H9 (cell line): ENCODE measurements around the gene GMPR. TPM values are rescaled to one million over a fixed set of nuclear protein-coding genes. Genes with fewer than 3 reads are reported as not detected.
A peak's percentile ranks its signal among the peaks of the same experiment; 100 is the strongest.

Source experiments
- DNase-seq: peaks from one replicate; pipeline ENCODE4 v3.0.0-alpha.2; 2017
- H2AFZ ChIP-seq: one replicate; pipeline ENCODE4 v1.6.1; 2013; ENCODE audit warnings: mild to moderate bottlenecking, low read length, control low read depth, moderate library complexity
- H2AK5ac ChIP-seq: 2 replicates; pipeline ENCODE4 v1.6.1; 2013; ENCODE audit warnings: low read length, control low read depth, mixed read lengths; ENCODE audit not compliant: insufficient read length
- H2BK120ac ChIP-seq: one replicate; pipeline ENCODE4 v1.6.1; 2013; ENCODE audit warnings: low read depth, mild to moderate bottlenecking, low read length, control low read depth, inconsistent platforms; ENCODE audit not compliant: poor library complexity, severe bottlenecking
- H2BK12ac ChIP-seq: 2 replicates; pipeline ENCODE4 v1.6.1; 2013; ENCODE audit warnings: low read length, control low read depth, mixed read lengths, low read depth; ENCODE audit not compliant: insufficient read length
- H2BK15ac ChIP-seq: 2 replicates; pipeline ENCODE4 v1.6.1; 2013; ENCODE audit warnings: low read depth, low read length, control low read depth
- H2BK20ac ChIP-seq: one replicate; pipeline ENCODE4 v1.6.1; 2013; ENCODE audit warnings: low read depth, mild to moderate bottlenecking, low read length, control low read depth, inconsistent platforms; ENCODE audit not compliant: poor library complexity, severe bottlenecking
- H2BK5ac ChIP-seq: 2 replicates; pipeline ENCODE4 v1.6.1; 2013; ENCODE audit warnings: low read length, control low read depth, mixed read lengths; ENCODE audit not compliant: insufficient read length
- H3K14ac ChIP-seq: 2 replicates; pipeline ENCODE4 v1.6.1; 2013; ENCODE audit warnings: low read length, control low read depth; ENCODE audit not compliant: insufficient read depth
- H3K18ac ChIP-seq: 2 replicates; pipeline ENCODE4 v1.6.1; 2013; ENCODE audit warnings: low read depth, mild to moderate bottlenecking, mixed read lengths, low read length, control low read depth; ENCODE audit not compliant: insufficient read length
- H3K23ac ChIP-seq: 2 replicates; pipeline ENCODE4 v1.6.1; 2013; ENCODE audit warnings: low read length, control low read depth, mixed read lengths, low read depth; ENCODE audit not compliant: insufficient read length
- H3K23me2 ChIP-seq: 2 replicates; pipeline ENCODE4 v1.6.1; 2013; ENCODE audit warnings: low read depth, mild to moderate bottlenecking, mixed read lengths, low read length, control low read depth; ENCODE audit not compliant: insufficient read length, poor library complexity, severe bottlenecking
- H3K27ac ChIP-seq: 2 replicates; pipeline ENCODE4 v1.5.1; 2013; ENCODE audit warnings: low read length, control low read depth, mixed read lengths, low read depth; ENCODE audit not compliant: insufficient read length
- H3K27me3 ChIP-seq: 2 replicates; pipeline ENCODE4 v1.6.1; 2013; ENCODE audit warnings: low read length, control low read depth, inconsistent platforms; ENCODE audit not compliant: insufficient read depth
- H3K4ac ChIP-seq: 2 replicates; pipeline ENCODE4 v1.6.1; 2013; ENCODE audit warnings: low read depth, mild to moderate bottlenecking, control low read depth, inconsistent platforms, low read length, moderate library complexity
- H3K4me1 ChIP-seq: 2 replicates; pipeline ENCODE4 v1.6.1; 2013; ENCODE audit warnings: low read length, control low read depth, inconsistent platforms; ENCODE audit not compliant: insufficient read depth
- H3K4me2 ChIP-seq: 2 replicates; pipeline ENCODE4 v1.6.1; 2013; ENCODE audit warnings: low read length, control low read depth, mixed read lengths; ENCODE audit not compliant: insufficient read length, insufficient read depth
- H3K56ac ChIP-seq: 2 replicates; pipeline ENCODE4 v1.6.1; 2013; ENCODE audit warnings: low read depth, mild to moderate bottlenecking, mixed read lengths, low read length, control low read depth; ENCODE audit not compliant: insufficient read length
- H3K79me1 ChIP-seq: 2 replicates; pipeline ENCODE4 v1.6.1; 2013; ENCODE audit warnings: low read depth, mild to moderate bottlenecking, moderate library complexity, low read length, control low read depth, inconsistent platforms; ENCODE audit not compliant: insufficient read depth, poor library complexity, severe bottlenecking
- H3K79me2 ChIP-seq: 2 replicates; pipeline ENCODE4 v1.6.1; 2013; ENCODE audit warnings: low read length, control low read depth, inconsistent platforms; ENCODE audit not compliant: insufficient read depth
- H3K9ac ChIP-seq: 2 replicates; pipeline ENCODE4 v1.6.1; 2013; ENCODE audit warnings: low read length, control low read depth, mixed read lengths; ENCODE audit not compliant: insufficient read length; ENCODE audit errors: extremely low read depth
- H3K9me3 ChIP-seq: one replicate; pipeline ENCODE4 v1.6.1; 2013; ENCODE audit warnings: low read depth, low read length, inconsistent platforms; ENCODE audit not compliant: control insufficient read depth
- H3T11ph ChIP-seq: one replicate; pipeline ENCODE4 v1.6.1; 2013; ENCODE audit warnings: mild to moderate bottlenecking, low read length, control low read depth, inconsistent platforms
- H4K20me1 ChIP-seq: one replicate; pipeline ENCODE4 v1.6.1; 2013; ENCODE audit not compliant: control insufficient read depth, insufficient read length, insufficient read depth
- H4K5ac ChIP-seq: 2 replicates; pipeline ENCODE4 v1.6.1; 2013; ENCODE audit warnings: low read depth, mild to moderate bottlenecking, mixed read lengths, low read length, control low read depth; ENCODE audit not compliant: insufficient read length
- H4K8ac ChIP-seq: replicated peaks from 2 replicates; pipeline ENCODE4 v1.6.1; 2013; ENCODE audit warnings: low read length, control low read depth, mixed read lengths, low read depth; ENCODE audit not compliant: insufficient read length
- H4K91ac ChIP-seq: 2 replicates; pipeline ENCODE4 v1.6.1; 2013; ENCODE audit warnings: low read depth, mild to moderate bottlenecking, moderate library complexity, mixed read lengths, low read length, control low read depth; ENCODE audit not compliant: insufficient read length
- H3K27ac Mint-ChIP-seq, 3 experiments: 2 replicates in 2 of 3; 3 replicates in 1 of 3; pipeline ENCODE4 v1.8.0; 2020 to 2021; ENCODE audit warnings: mixed read lengths in 3 of 3, mild to moderate bottlenecking in 1 of 3, moderate library complexity in 1 of 3
- H3K27me3 Mint-ChIP-seq: 2 replicates; pipeline ENCODE4 v1.8.0; 2021; ENCODE audit warnings: low read depth, mild to moderate bottlenecking, moderate library complexity, mixed read lengths
- H3K36me3 Mint-ChIP-seq, 3 experiments: 2 replicates in 2 of 3; 3 replicates in 1 of 3; pipeline ENCODE4 v1.8.0; 2020 to 2021; ENCODE audit warnings: low read depth in 3 of 3, mixed read lengths in 3 of 3; ENCODE audit not compliant: insufficient read depth in 1 of 3
- H3K4me1 Mint-ChIP-seq, 2 experiments: 2 replicates each; pipeline ENCODE4 v1.8.0; 2020; ENCODE audit warnings: mixed read lengths in 2 of 2
- H3K4me3 Mint-ChIP-seq, 2 experiments: 2 replicates in 1 of 2; 3 replicates in 1 of 2; pipeline ENCODE4 v1.8.0; 2020 to 2021; ENCODE audit warnings: mild to moderate bottlenecking in 2 of 2, mixed read lengths in 2 of 2, moderate library complexity in 1 of 2
- H3K9me3 Mint-ChIP-seq, 2 experiments: 2 replicates in 1 of 2; 3 replicates in 1 of 2; pipeline ENCODE4 v1.8.0; 2020; ENCODE audit warnings: mild to moderate bottlenecking in 2 of 2, mixed read lengths in 2 of 2, moderate library complexity in 1 of 2
- WGBS: extraction: QIAGEN DNeasy Blood & Tissue Kit; methylation state at CpG from one replicate; pipeline ENCODE4 v1.1.7; 2013; ENCODE audit warnings: missing lambda C conversion rate, low lambda C conversion rate, mixed read lengths; ENCODE audit not compliant: insufficient read length; ENCODE audit errors: extremely low coverage; 5-methylcytosine and 5-hydroxymethylcytosine counted together
- total RNA-seq: library from RNA; stranded (reverse); gene quantifications from 2 replicates; pipeline ENCODE4 v1.2.1, GENCODE V29; 2021
- TF ChIP-seq, protein P1 (sequence below): fragments of 200-600 bp; sonication (generic); conservative IDR thresholded peaks from 3 replicates; pipeline ENCODE4 v1.8.0; 2021; ENCODE audit warnings: antibody characterized with exemption, mild to moderate bottlenecking

GMPR gene
- total RNA-seq, 1 experiment from 2014 or later = 0.70 TPM

- DNase-seq = no peak
- Histone ChIP-seq H3K4ac (no peak overlapping the region), H3T11ph (no peak overlapping the region), H2AK5ac (no peak overlapping the region), H2BK12ac (no peak overlapping the region), H2BK5ac (no peak overlapping the region), H3K9ac (no peak overlapping the region), H4K8ac (no peak overlapping the region), H3K27me3 (no peaks in the 10 kb centered on the region), H2BK20ac (no peak overlapping the region), H2AFZ (no peak overlapping the region), H3K56ac (no peak overlapping the region), H3K4me2 (no peak overlapping the region), H4K91ac (no peak overlapping the region), H3K4me1 (no peaks in the 10 kb centered on the region; the same call in 1 of the 2 replicates), H3K18ac (peak overlapping the region; percentile 24), H2BK15ac (no peak overlapping the region), H4K5ac (no peak overlapping the region), H3K23me2 (no peaks in the 10 kb centered on the region), H4K20me1 (no peaks in the 10 kb centered on the region), H3K9me3 (no peaks in the 10 kb centered on the region), H3K79me1 (no peaks in the 10 kb centered on the region), H3K23ac (no peak overlapping the region), H2BK120ac (no peak overlapping the region), H3K79me2 (no peaks in the 10 kb centered on the region), H3K14ac (no peak overlapping the region), H3K27ac (no peak overlapping the region)
- no CpG with 5 or more reads among the region's 6 CpGs for WGBS
- no peaks in the 10 kb centered on the region; a peak in 1 of 7 replicates for H3K36me3 Mint-ChIP-seq
- H3K4me1 Mint-ChIP-seq = peaks cover 10% of the 10 kb centered on the region in 2 experiments
- TF ChIP-seq, protein P1, sequence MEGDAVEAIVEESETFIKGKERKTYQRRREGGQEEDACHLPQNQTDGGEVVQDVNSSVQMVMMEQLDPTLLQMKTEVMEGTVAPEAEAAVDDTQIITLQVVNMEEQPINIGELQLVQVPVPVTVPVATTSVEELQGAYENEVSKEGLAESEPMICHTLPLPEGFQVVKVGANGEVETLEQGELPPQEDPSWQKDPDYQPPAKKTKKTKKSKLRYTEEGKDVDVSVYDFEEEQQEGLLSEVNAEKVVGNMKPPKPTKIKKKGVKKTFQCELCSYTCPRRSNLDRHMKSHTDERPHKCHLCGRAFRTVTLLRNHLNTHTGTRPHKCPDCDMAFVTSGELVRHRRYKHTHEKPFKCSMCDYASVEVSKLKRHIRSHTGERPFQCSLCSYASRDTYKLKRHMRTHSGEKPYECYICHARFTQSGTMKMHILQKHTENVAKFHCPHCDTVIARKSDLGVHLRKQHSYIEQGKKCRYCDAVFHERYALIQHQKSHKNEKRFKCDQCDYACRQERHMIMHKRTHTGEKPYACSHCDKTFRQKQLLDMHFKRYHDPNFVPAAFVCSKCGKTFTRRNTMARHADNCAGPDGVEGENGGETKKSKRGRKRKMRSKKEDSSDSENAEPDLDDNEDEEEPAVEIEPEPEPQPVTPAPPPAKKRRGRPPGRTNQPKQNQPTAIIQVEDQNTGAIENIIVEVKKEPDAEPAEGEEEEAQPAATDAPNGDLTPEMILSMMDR = no peak
- no peaks in the 10 kb centered on the region; the same call in 1 of the 2 replicates for H3K27me3 Mint-ChIP-seq
- H3K27ac Mint-ChIP-seq = no peak overlapping the region
- H3K9me3 Mint-ChIP-seq = no peaks in the 10 kb centered on the region; a peak in 3 of 5 replicates
- H3K4me3 Mint-ChIP-seq = no peak overlapping the region
Measured at GRCh38 chr6:16344756-16345155, 106.4 kb downstream of the GMPR start.

Other genes starting within 250 kb of the GMPR start
- gene MYLIP, start 109.5 kb upstream of the GMPR start, total RNA-seq = 27.0 and 27.3 TPM in 2 replicates